Caco-2 (cell line): ENCODE measurements around the gene COL8A2. TPM values are rescaled to one million over a fixed set of nuclear protein-coding genes. Genes with fewer than 3 reads are reported as not detected.

Experiments
- BruUV-seq: library from RNA; stranded (reverse); fragments of 400-500 nt; replicated peaks from 2 replicates; lab custom pipeline; 2021; lab: Mats Ljungman, UMichigan
- CTCF ChIA-PET: fragments of 300-600 bp; sonication (Branson Sonifier 250); formaldehyde crosslinking; loops from one replicate; lab custom pipeline; 2022; ENCODE audit warnings: antibody characterized with exemption; lab: Charles Lee
- POLR2A ChIA-PET: fragments of 300-600 bp; sonication (Branson Sonifier 250); formaldehyde crosslinking; loops from one replicate; lab custom pipeline; 2022; ENCODE audit warnings: antibody characterized with exemption; lab: Charles Lee
- DNase-seq, 2 experiments: peaks; one replicate each; pipeline versions ENCODE4 v3.0.0 to v3.0.0-alpha.2; 2020 to 2022
- H3K27me3 ChIP-seq: replicated peaks from 2 replicates; pipeline ENCODE4 v1.6.0; 2011; ENCODE audit warnings: low read length; ENCODE audit not compliant: control insufficient read depth, insufficient read depth
- H3K36me3 ChIP-seq: 2 replicates; pipeline ENCODE4 v1.5.1; 2011; ENCODE audit warnings: low read length; ENCODE audit not compliant: control insufficient read depth, insufficient read depth
- H3K4me1 ChIP-seq: fragments of 250-450 bp; sonication (Bioruptor Pico); 2 replicates; pipeline ENCODE4 v1.5.1; 2020; ENCODE audit warnings: mild to moderate bottlenecking
- H3K4me3 ChIP-seq: 2 replicates; pipeline ENCODE4 v1.5.1; 2011; ENCODE audit warnings: low read depth, mild to moderate bottlenecking, control low read depth, low read length
- H3K9me3 ChIP-seq: fragments of 250-450 bp; sonication (Bioruptor Pico); 2 replicates; pipeline ENCODE4 v1.5.1; 2020; ENCODE audit warnings: mild to moderate bottlenecking, moderate library complexity
- H3K27ac Mint-ChIP-seq: one replicate; pipeline ENCODE4 v1.8.0; 2022; ENCODE audit warnings: mixed read lengths; ENCODE audit not compliant: unreplicated experiment
- H3K27me3 Mint-ChIP-seq: one replicate; pipeline ENCODE4 v1.8.0; 2022; ENCODE audit warnings: mixed read lengths; ENCODE audit not compliant: insufficient read depth, unreplicated experiment
- H3K36me3 Mint-ChIP-seq: one replicate; pipeline ENCODE4 v1.8.0; 2022; ENCODE audit warnings: mild to moderate bottlenecking, mixed read lengths; ENCODE audit not compliant: insufficient read depth, unreplicated experiment
- H3K4me1 Mint-ChIP-seq: one replicate; pipeline ENCODE4 v1.8.0; 2022; ENCODE audit warnings: low read depth, mixed read lengths; ENCODE audit not compliant: unreplicated experiment
- H3K4me3 Mint-ChIP-seq: one replicate; pipeline ENCODE4 v1.8.0; 2022; ENCODE audit warnings: mild to moderate bottlenecking, moderate library complexity, mixed read lengths; ENCODE audit not compliant: unreplicated experiment
- H3K9me3 Mint-ChIP-seq: one replicate; pipeline ENCODE4 v1.8.0; 2022; ENCODE audit warnings: mixed read lengths; ENCODE audit not compliant: unreplicated experiment
- intact Hi-C: fragments of 100-400 bp; cut with micrococcal nuclease; formaldehyde crosslinking; loops from one replicate; pipeline ENCODE4 v1.10.0; 2022; ENCODE audit not compliant: unreplicated experiment
- total RNA-seq: library from RNA; stranded (reverse); gene quantifications from 2 replicates; pipeline ENCODE4 v1.2.3, GENCODE V29; 2022
- TF ChIP-seq, protein P1 (sequence below), 2 experiments: fragments of 200-600 bp in 1 of 2; IDR thresholded peaks; 1 replicate in 1 of 2; 2 replicates in 1 of 2; pipeline versions ENCODE4 v1.5.1 to v1.8.0; 2011 to 2022; ENCODE audit warnings: antibody characterized with exemption in 1 of 2, control low read depth in 1 of 2, inconsistent platforms in 1 of 2, low read depth in 1 of 2, low read length in 1 of 2, mild to moderate bottlenecking in 1 of 2, moderate library complexity in 1 of 2; ENCODE audit not compliant: insufficient read depth in 1 of 2, severe bottlenecking in 1 of 2, unreplicated experiment in 1 of 2

Gene COL8A2
- total RNA-seq, 1 experiment from 2014 or later, result 0.18 TPM

DNA sequence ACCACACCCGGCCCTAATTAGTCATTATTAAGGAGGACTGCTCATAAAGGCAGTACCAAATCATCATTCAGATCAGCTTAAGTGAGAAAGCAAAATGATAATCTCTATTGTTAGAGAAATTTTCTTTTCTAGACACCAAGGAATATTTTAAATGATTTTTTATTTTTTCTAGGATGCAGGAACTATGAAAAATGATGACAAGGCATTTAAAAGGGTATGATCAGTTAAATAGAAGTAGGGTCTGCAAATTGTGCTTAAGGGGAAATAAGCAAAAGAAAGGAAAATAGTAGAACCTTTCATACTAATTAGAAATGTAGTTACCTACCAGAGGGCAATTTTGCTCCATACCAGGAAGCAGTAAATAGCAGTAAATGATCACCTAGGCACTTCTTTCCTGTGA is 62.7 kb downstream of the COL8A2 start:
- no peak overlapping the region for H3K27ac Mint-ChIP-seq
- Histone ChIP-seq H3K27me3 (no peaks in the 10 kb centered on the region), H3K36me3 (no peaks in the 10 kb centered on the region), H3K9me3 (no peaks in the 10 kb centered on the region), H3K4me3 (no peak overlapping the region), H3K4me1 (no peaks in the 10 kb centered on the region)
- no peaks in the 10 kb centered on the region for H3K36me3 Mint-ChIP-seq
- BruUV-seq, result no TSS peak
- ChIA-PET POLR2A (no interaction called here), CTCF (no interaction called here)
- H3K4me3 Mint-ChIP-seq, result no peak overlapping the region
- no peaks in the 10 kb centered on the region for H3K4me1 Mint-ChIP-seq
- intact Hi-C loops, result no loop called here
- H3K9me3 Mint-ChIP-seq, result no peaks in the 10 kb centered on the region
- no peaks in the 10 kb centered on the region for H3K27me3 Mint-ChIP-seq
- no peak for DNase-seq
- TF ChIP-seq, protein P1, sequence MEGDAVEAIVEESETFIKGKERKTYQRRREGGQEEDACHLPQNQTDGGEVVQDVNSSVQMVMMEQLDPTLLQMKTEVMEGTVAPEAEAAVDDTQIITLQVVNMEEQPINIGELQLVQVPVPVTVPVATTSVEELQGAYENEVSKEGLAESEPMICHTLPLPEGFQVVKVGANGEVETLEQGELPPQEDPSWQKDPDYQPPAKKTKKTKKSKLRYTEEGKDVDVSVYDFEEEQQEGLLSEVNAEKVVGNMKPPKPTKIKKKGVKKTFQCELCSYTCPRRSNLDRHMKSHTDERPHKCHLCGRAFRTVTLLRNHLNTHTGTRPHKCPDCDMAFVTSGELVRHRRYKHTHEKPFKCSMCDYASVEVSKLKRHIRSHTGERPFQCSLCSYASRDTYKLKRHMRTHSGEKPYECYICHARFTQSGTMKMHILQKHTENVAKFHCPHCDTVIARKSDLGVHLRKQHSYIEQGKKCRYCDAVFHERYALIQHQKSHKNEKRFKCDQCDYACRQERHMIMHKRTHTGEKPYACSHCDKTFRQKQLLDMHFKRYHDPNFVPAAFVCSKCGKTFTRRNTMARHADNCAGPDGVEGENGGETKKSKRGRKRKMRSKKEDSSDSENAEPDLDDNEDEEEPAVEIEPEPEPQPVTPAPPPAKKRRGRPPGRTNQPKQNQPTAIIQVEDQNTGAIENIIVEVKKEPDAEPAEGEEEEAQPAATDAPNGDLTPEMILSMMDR (IDR thresholded peaks at IDR 0.05; ENCODE audit: insufficient read depth in 1 of 2, low read depth in 1 of 2, low read length in 1 of 2, severe bottlenecking in 1 of 2, unreplicated experiment in 1 of 2), result no peak

DNA sequence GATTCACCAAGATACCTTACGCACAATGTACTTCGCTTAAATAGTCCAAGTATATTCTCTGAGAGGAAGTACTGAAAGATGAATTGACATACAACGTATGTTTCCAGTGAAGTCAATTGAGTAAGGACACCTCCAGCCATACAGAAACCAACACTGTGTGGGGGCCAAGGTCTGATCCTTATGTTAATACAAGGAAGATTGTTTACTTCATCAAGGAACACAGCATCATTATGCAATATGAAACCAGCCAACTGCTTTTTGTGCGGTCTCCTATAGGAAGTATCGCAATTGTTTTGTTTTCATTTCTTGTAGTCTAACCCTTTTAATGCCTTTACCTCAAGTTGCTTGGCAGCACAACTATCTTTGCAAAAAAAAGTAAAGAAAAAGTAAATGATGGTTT is 69.3 kb downstream of the COL8A2 start:
- intact Hi-C loops, result no loop called here
- Mint-ChIP-seq H3K27ac (no peak overlapping the region), H3K4me1 (no peaks in the 10 kb centered on the region), H3K27me3 (no peaks in the 10 kb centered on the region), H3K36me3 (peaks cover 5% of the 10 kb centered on the region), H3K4me3 (no peak overlapping the region), H3K9me3 (no peaks in the 10 kb centered on the region)
- no peak for DNase-seq
- POLR2A ChIA-PET, result no interaction called here
- Histone ChIP-seq H3K27me3 (no peaks in the 10 kb centered on the region), H3K9me3 (no peaks in the 10 kb centered on the region), H3K36me3 (no peaks in the 10 kb centered on the region), H3K4me3 (no peak overlapping the region), H3K4me1 (no peaks in the 10 kb centered on the region)
- TF ChIP-seq, protein P1 (IDR thresholded peaks at IDR 0.05; ENCODE audit: insufficient read depth in 1 of 2, low read depth in 1 of 2, low read length in 1 of 2, severe bottlenecking in 1 of 2, unreplicated experiment in 1 of 2), result no peak
- CTCF ChIA-PET, result no interaction called here
- BruUV-seq, result no TSS peak

DNA sequence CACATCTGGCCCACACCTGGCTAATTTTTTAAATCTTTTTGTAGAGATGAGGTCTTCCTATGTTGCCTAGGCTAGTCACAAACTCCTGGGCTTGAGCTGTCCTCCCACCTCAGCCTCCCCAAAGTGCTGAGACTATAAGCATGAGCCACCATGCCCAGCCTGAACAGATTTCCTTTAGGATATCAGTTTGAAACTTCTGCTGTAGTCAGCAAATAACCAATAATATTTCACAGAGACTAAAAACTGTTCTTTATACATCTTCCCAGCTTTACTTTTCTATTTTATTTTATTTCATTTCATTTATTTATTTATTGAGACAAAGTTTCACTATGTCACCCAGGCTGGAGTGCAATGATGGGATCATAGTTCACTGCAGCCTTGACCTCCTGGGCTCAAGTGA is 71.0 kb downstream of the COL8A2 start:
- no peak overlapping the region for H3K27ac Mint-ChIP-seq
- no peak overlapping the region for H3K4me3 ChIP-seq
- H3K4me1 Mint-ChIP-seq, result no peaks in the 10 kb centered on the region
- H3K27me3 ChIP-seq, result no peaks in the 10 kb centered on the region
- no peaks in the 10 kb centered on the region for H3K4me1 ChIP-seq
- POLR2A ChIA-PET, result no interaction called here
- H3K9me3 Mint-ChIP-seq, result no peaks in the 10 kb centered on the region
- no peaks in the 10 kb centered on the region for H3K36me3 ChIP-seq
- CTCF ChIA-PET, result no interaction called here
- peaks cover 5% of the 10 kb centered on the region for H3K36me3 Mint-ChIP-seq
- no peaks in the 10 kb centered on the region for H3K9me3 ChIP-seq
- H3K27me3 Mint-ChIP-seq, result no peaks in the 10 kb centered on the region
- no TSS peak for BruUV-seq
- intact Hi-C loops, result no loop called here
- no peak for DNase-seq
- TF ChIP-seq, protein P1 (IDR thresholded peaks at IDR 0.05; ENCODE audit: insufficient read depth in 1 of 2, low read depth in 1 of 2, low read length in 1 of 2, severe bottlenecking in 1 of 2, unreplicated experiment in 1 of 2), result no peak
- H3K4me3 Mint-ChIP-seq, result no peak overlapping the region
